Non-pigmented ciliary epithelial cell (primary cell): ENCODE measurements around the gene JPH4.

Source experiments
- DNase-seq: peaks from one replicate; pipeline ENCODE4 v3.0.0-alpha.2; 2010; ENCODE audit warnings: low read depth

Gene JPH4

GRCh38 chr14:23525611-23526010 is 53.0 kb downstream of the JPH4 start:
- DNase-seq = no peak

- no peak for DNase-seq
Observed at GRCh38 chr14:23524954-23525353, 53.6 kb downstream of the JPH4 start.

- no peak for DNase-seq
Observed at GRCh38 chr14:23523229-23524016, 55.2 kb downstream of the JPH4 start.

- no peak for DNase-seq
Observed at GRCh38 chr14:23522643-23523198, 55.9 kb downstream of the JPH4 start.

- DNase-seq = no peak
Observed at GRCh38 chr14:23521785-23522640, 56.6 kb downstream of the JPH4 start.

GRCh38 chr14:23520899-23521533 is 57.6 kb downstream of the JPH4 start:
- no peak for DNase-seq

GRCh38 chr14:23518709-23519108 is 59.9 kb downstream of the JPH4 start:
- no peak for DNase-seq
